LNCAP (cell line): ENCODE results near the gene RSPH1.

Source experiments
- TF ChIP-seq, protein P1 (sequence below): fragments of 450-650 bp; IDR thresholded peaks from 2 replicates; pipeline ENCODE4 v1.5.1; 2017; ENCODE audit warnings: mild to moderate bottlenecking

RSPH1 gene

DNA sequence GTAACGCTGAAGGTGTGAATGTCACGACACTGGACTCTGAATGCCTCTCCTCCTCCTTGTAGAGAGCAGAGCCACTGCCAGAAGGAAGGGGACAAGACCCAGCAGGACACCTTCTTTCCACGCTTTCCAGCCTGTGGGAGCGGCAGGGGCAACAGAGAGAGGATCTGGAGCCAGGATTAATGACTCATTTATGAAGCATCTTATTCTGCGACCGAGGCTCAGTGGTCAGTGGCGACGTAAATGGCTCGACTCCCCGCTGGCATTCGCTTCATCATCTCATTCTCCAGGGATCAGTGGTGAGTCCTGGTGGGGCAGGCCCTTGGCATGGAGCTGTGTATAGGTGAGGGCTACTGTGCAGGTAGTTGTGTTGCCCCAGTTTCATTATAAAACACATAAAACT, 22.2 kb upstream of the RSPH1 start:
- TF ChIP-seq, protein P1, sequence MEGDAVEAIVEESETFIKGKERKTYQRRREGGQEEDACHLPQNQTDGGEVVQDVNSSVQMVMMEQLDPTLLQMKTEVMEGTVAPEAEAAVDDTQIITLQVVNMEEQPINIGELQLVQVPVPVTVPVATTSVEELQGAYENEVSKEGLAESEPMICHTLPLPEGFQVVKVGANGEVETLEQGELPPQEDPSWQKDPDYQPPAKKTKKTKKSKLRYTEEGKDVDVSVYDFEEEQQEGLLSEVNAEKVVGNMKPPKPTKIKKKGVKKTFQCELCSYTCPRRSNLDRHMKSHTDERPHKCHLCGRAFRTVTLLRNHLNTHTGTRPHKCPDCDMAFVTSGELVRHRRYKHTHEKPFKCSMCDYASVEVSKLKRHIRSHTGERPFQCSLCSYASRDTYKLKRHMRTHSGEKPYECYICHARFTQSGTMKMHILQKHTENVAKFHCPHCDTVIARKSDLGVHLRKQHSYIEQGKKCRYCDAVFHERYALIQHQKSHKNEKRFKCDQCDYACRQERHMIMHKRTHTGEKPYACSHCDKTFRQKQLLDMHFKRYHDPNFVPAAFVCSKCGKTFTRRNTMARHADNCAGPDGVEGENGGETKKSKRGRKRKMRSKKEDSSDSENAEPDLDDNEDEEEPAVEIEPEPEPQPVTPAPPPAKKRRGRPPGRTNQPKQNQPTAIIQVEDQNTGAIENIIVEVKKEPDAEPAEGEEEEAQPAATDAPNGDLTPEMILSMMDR, result no peak

DNA sequence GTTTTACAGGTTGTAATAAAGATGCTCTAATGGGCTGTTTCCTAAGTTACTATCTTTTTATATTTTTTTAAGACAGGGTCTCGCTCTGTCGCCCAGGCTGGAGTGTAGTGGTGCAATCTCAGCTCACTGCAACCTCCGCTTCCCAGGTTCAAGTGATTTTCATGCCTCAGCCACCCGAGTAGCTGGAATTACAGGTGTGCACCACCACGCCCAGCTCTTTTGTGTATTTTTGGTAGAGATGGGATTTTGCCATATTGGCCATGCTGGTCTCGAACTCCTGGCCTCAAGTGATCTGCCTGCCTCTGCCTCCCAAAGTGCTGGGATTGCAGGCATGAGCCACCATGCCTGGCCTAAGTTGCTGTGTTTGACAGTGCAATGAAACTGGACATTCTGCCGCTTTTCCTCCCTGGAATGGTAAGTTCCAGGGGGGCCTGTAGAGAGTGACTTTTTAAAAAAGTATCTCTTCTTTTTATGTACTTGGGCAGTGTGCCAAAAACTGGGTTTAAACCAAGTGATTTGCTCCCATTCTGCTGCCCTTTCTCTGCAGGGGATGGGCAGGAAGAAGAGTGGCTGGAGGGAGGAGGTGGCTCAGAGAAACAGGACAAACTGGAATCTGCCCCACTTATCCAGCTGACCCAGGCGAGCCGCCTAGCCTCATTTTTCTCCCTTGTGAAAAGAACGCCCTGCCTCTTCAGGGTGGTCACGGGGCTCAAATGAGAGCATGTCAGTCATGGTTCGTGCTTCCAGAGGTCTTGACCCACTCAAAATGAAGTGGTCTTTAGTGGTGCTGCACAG, 19.9 kb upstream of the RSPH1 start:
- TF ChIP-seq, protein P1, result no peak

- TF ChIP-seq, protein P1, result no peak
Observed at GRCh38 chr21:42514883-42515228, 18.8 kb upstream of the RSPH1 start.

- TF ChIP-seq, protein P1, result no peak
Observed at GRCh38 chr21:42513985-42514882, 18.2 kb upstream of the RSPH1 start.

DNA sequence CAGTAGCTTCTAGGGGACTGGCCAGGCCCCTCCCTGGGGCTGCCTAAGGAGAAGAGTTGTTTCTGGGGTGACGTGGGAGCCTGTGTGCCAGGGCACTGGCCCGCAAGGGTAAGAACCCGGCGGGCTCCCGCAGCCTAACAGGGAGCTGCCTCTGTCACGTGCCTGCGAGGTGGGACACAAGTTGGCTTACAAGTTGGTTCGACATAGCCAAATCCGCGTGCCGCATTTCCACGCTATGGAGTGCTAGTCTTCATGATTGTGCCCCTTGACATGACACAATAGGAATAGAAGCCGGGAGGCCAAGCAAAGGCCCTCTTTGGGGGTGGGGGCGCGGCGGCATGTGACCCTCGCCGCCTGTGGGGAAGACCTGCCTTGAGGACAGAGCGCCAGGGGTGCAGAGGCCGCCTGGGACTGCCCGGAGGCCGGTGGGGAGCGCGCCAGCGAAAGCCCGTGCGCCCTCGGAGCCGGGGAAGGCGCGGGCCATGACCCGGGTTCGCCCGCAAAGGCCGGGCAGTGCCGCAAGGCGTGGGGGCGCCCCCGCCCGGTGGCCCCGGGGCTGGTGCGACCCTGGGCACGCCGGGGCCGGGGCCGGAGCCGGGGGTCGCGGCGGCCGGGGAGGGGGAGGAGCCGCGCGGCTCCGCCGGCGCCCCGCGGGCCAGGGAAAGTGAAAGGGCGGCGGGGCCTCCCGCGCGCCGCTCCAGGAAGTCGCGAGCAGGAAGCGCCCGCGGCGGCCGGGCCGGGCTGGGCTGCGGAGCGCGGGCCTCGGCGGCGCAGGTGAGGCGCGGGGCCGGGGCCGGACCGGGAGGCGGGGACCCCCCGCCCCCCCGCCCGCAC, 17.3 kb upstream of the RSPH1 start, which contains the start of gene SLC37A1:
Gene SLC37A1, plus strand, starts transcription at position 702 of the 834 bp plus-strand sequence. CDS start 4,603 bp downstream, outside the sequence.
- TF ChIP-seq, protein P1, result 0 out of 2 replicates have a peak, but pooled peaks have one; percentile 28

DNA sequence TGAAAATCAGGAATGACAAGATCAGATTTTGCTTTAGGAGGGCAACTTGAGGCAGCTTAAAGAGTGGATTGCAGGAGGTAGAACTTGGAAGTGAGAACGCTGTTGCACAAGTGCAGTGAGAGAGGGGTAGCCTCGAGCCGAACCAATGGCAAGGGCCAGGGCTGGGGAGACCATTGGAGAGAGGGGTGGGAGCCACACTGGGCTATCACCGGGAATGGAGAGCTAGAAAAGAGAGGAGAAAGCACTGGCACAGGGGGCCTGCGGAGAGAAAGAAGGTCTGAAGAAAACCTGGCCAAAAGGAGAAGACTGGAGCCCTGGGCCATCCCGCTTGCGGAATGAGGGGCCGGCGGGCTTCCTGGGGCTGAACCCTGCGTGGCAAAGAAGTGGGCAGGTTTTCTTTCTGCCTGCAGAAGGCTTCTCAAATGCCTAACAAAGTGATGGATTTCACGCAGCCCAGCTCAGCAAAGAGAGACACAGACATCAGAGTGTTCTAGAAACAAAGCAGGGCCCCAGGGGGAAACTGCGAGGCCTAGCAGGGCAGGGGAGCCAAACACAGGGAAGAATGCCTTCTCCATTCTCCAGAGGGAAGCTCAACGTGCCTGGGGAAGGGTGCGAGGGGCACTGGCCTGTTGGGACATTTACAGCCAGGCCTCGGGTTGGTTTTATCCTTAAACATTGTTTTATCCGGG, 16.5 kb upstream of the RSPH1 start:
- TF ChIP-seq, protein P1, result no peak
